Astrocyte (in vitro differentiated cells and primary cell): ENCODE measurements around the gene RAG1.

Source experiments
- EZH2 ChIP-seq: IDR thresholded peaks from 2 replicates; pipeline ENCODE4 v1.6.1; 2012; ENCODE audit warnings: mild to moderate bottlenecking, low read length, inconsistent platforms; ENCODE audit not compliant: insufficient read depth
- TF ChIP-seq, protein P1 (sequence below): IDR thresholded peaks from 2 replicates; pipeline ENCODE4 v1.5.1; 2011; ENCODE audit warnings: low read depth, mild to moderate bottlenecking, inconsistent platforms, low read length, moderate library complexity; ENCODE audit not compliant: insufficient read depth

DNA sequence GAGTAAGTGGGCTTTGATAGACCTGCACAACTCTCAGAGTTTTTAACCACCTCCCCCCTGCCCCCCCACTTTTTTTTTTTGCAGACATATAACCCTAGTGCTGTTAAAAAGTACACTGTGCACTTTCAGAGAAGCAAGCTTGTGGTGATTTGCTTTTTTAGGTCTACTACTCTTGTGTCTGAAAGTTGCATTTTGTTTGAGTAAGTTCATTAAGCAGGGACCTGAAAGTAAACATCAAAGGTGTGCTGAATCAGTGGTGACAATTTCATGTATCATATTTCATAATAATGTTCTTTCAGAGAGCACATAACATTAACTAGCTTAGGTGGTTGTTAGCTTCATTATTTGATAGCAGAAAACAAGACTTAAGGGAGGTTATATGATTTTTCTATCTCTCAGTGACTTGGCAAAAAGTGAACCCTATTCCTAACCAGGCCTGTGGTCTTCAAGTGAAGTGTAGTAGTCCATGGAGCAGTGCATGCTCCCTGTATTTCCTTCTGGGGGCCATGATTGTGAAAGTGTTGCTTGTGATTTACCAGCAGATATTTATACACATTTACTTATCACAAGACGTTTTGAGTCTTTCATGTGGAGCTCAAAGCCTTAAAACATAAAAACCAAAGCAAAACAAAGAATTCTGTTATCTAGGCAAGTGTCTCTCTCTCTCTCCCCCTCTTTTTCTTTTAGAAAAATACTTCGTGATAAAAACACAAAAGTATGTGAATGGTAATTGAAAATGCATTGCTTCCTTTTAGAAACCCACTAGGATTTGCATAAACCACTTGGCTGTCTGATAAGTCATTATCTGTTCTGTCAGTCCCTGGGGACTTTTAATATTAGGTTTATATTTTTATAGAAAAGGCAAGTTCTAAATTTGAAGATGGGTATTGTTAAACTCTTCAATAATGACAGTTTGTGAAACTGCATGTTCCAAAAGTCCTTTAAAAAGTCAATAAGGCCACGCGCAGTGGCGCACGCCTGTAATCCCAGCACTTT, 37.7 kb downstream of the RAG1 start:
- TF ChIP-seq, protein P1, sequence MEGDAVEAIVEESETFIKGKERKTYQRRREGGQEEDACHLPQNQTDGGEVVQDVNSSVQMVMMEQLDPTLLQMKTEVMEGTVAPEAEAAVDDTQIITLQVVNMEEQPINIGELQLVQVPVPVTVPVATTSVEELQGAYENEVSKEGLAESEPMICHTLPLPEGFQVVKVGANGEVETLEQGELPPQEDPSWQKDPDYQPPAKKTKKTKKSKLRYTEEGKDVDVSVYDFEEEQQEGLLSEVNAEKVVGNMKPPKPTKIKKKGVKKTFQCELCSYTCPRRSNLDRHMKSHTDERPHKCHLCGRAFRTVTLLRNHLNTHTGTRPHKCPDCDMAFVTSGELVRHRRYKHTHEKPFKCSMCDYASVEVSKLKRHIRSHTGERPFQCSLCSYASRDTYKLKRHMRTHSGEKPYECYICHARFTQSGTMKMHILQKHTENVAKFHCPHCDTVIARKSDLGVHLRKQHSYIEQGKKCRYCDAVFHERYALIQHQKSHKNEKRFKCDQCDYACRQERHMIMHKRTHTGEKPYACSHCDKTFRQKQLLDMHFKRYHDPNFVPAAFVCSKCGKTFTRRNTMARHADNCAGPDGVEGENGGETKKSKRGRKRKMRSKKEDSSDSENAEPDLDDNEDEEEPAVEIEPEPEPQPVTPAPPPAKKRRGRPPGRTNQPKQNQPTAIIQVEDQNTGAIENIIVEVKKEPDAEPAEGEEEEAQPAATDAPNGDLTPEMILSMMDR = no peak
- no peak for TF ChIP-seq EZH2
